Measurements from ENCODE around the gene MAML3. TPM values are rescaled to one million over a fixed set of nuclear protein-coding genes. Genes with fewer than 3 reads are reported as not detected.

Gene MAML3
- total RNA-seq, 2 experiments from 2014 or later: 2.5 to 2.9 TPM

DNA sequence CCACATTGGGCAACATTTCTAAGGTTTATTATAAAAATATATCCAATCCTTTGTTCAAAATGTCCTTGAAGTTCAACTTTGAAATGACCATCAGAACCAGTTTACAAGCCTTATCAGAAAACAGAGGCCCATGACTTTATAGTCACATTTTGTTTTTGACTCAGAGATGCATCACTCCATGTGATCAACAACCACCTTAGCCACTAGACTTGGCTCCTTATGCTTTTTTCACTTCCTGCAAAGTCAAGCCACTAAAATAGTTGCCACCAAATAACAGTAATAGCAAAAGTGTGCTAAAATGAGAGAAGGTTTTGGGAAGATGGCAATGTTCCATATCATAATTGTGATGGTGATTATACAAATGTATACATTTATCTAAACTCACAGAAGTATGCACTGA, 181.7 kb downstream of the MAML3 start:
- ChIA-PET CTCF (interaction anchor here (1.8 kb wide), 1 partner anchor 281 kb away, joined by 5 read pairs; no protein-coding TSS in a partner anchor), POLR2A (no interaction called here)
- no peak overlapping the region for H3K4me3 ChIP-seq (ENCODE audit: low read length)
- TF ChIP-seq, protein P1, sequence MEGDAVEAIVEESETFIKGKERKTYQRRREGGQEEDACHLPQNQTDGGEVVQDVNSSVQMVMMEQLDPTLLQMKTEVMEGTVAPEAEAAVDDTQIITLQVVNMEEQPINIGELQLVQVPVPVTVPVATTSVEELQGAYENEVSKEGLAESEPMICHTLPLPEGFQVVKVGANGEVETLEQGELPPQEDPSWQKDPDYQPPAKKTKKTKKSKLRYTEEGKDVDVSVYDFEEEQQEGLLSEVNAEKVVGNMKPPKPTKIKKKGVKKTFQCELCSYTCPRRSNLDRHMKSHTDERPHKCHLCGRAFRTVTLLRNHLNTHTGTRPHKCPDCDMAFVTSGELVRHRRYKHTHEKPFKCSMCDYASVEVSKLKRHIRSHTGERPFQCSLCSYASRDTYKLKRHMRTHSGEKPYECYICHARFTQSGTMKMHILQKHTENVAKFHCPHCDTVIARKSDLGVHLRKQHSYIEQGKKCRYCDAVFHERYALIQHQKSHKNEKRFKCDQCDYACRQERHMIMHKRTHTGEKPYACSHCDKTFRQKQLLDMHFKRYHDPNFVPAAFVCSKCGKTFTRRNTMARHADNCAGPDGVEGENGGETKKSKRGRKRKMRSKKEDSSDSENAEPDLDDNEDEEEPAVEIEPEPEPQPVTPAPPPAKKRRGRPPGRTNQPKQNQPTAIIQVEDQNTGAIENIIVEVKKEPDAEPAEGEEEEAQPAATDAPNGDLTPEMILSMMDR (IDR thresholded peaks at IDR 0.05): no peak
- intact Hi-C loops (cut with DNase I, micrococcal nuclease): no loop called here
- H3K36me3 ChIP-seq (ENCODE audit: insufficient read depth, low read length): no peaks in the 10 kb centered on the region
- H3K27ac ChIP-seq (ENCODE audit: low read depth in 1 of 2, low read length in 2 of 2): no peak overlapping the region
- DNase-seq (no peak), ATAC-seq (ENCODE audit: poor library complexity) (no peak)
- no peaks in the 10 kb centered on the region for H3K27me3 Mint-ChIP-seq
- H3K4me1 Mint-ChIP-seq (ENCODE audit: low read depth): peaks cover 4% of the 10 kb centered on the region
- H3K27ac Mint-ChIP-seq: no peak overlapping the region
- H3K4me3 Mint-ChIP-seq: no peak overlapping the region
- no peaks in the 10 kb centered on the region for H3K9me3 Mint-ChIP-seq
- no peaks in the 10 kb centered on the region for H3K36me3 Mint-ChIP-seq (ENCODE audit: low read depth)
- no peaks in the 10 kb centered on the region for H3K27me3 ChIP-seq (ENCODE audit: control insufficient read depth in 1 of 2, insufficient read depth in 2 of 2, low read length in 2 of 2)
- H3K9me3 ChIP-seq (ENCODE audit: control insufficient read depth in 1 of 2, insufficient read depth in 1 of 2, low read length in 2 of 2): no peaks in the 10 kb centered on the region
- H3K4me1 ChIP-seq (ENCODE audit: insufficient read depth, low read length): no peaks in the 10 kb centered on the region

DNA sequence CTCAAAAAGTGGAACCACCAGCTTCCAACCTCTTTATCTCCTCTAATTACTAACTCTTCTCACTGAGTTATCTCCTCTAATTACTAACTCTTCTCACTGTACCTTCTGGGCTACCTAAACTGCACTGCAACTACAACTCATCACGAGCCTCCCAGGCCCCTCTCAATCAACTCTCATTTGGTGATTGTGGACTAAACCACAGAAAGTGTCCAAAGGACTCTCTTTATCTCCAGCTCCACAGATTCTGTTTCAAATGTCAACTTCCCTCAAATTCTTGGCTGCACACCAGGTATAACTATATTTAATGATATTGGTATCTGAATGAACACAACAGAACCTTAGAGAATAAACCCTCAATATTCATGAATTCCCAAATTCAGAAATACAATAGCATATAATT, 182.9 kb downstream of the MAML3 start:
- ATAC-seq (ENCODE audit: poor library complexity) (no peak), DNase-seq (no peak)
- no peaks in the 10 kb centered on the region for H3K9me3 ChIP-seq (ENCODE audit: control insufficient read depth in 1 of 2, insufficient read depth in 1 of 2, low read length in 2 of 2)
- Mint-ChIP-seq H3K27ac (no peak overlapping the region), H3K27me3 (no peaks in the 10 kb centered on the region), H3K36me3 (ENCODE audit: low read depth) (no peaks in the 10 kb centered on the region), H3K4me1 (ENCODE audit: low read depth) (peaks cover 2% of the 10 kb centered on the region), H3K9me3 (no peaks in the 10 kb centered on the region), H3K4me3 (no peak overlapping the region)
- intact Hi-C loops (cut with DNase I, micrococcal nuclease): no loop called here
- H3K4me3 ChIP-seq (ENCODE audit: low read length): no peak overlapping the region
- H3K27me3 ChIP-seq (ENCODE audit: control insufficient read depth in 1 of 2, insufficient read depth in 2 of 2, low read length in 2 of 2): no peaks in the 10 kb centered on the region
- no peak overlapping the region for H3K27ac ChIP-seq (ENCODE audit: low read depth in 1 of 2, low read length in 2 of 2)
- POLR2A ChIA-PET: no interaction called here
- CTCF ChIA-PET: no interaction called here
- no peaks in the 10 kb centered on the region for H3K4me1 ChIP-seq (ENCODE audit: insufficient read depth, low read length)
- TF ChIP-seq, protein P1 (IDR thresholded peaks at IDR 0.05): no peak
- no peaks in the 10 kb centered on the region for H3K36me3 ChIP-seq (ENCODE audit: insufficient read depth, low read length)

- no peaks in the 10 kb centered on the region for H3K9me3 ChIP-seq (ENCODE audit: control insufficient read depth in 1 of 2, insufficient read depth in 1 of 2, low read length in 2 of 2)
- H3K27me3 ChIP-seq (ENCODE audit: control insufficient read depth in 1 of 2, insufficient read depth in 2 of 2, low read length in 2 of 2): no peaks in the 10 kb centered on the region
- H3K36me3 ChIP-seq (ENCODE audit: insufficient read depth, low read length): no peaks in the 10 kb centered on the region
- no peak overlapping the region for H3K4me3 ChIP-seq (ENCODE audit: low read length)
- no peak for ATAC-seq (ENCODE audit: poor library complexity)
- no peak overlapping the region for H3K27ac ChIP-seq (ENCODE audit: low read depth in 1 of 2, low read length in 2 of 2)
- H3K4me3 Mint-ChIP-seq: no peak overlapping the region
- H3K4me1 ChIP-seq (ENCODE audit: insufficient read depth, low read length): no peaks in the 10 kb centered on the region
- no peaks in the 10 kb centered on the region for H3K4me1 Mint-ChIP-seq (ENCODE audit: low read depth)
- TF ChIP-seq, protein P1 (IDR thresholded peaks at IDR 0.05): no peak
- H3K36me3 Mint-ChIP-seq (ENCODE audit: low read depth): no peaks in the 10 kb centered on the region
- no peak for DNase-seq
- no peaks in the 10 kb centered on the region for H3K9me3 Mint-ChIP-seq
- no peaks in the 10 kb centered on the region for H3K27me3 Mint-ChIP-seq
- intact Hi-C loops (cut with DNase I, micrococcal nuclease): no loop called here
- no peak overlapping the region for H3K27ac Mint-ChIP-seq
- CTCF ChIA-PET: no interaction called here
- POLR2A ChIA-PET: no interaction called here
Measured at GRCh38 chr4:139969635-139970266, 184.2 kb downstream of the MAML3 start.

All from CD4-positive, alpha-beta T cell (primary cell).